Lower leg skin (tissue), 4 donors: ENCODE results near the gene KRT80. TPM values are rescaled to one million over a fixed set of nuclear protein-coding genes. Genes with fewer than 3 reads are reported as not detected.

Experiments
- DNase-seq, 2 donors: peaks; one replicate each; pipeline ENCODE4 v3.0.0-alpha.2; 2019; ENCODE audit warnings: low spot score in 2 of 2
- H3K4me3 ChIP-seq: fragments of 200-600 bp; sonication (generic); 2 replicates; pipeline ENCODE4 v1.5.1; 2017; ENCODE audit warnings: mild to moderate bottlenecking, low read depth; ENCODE audit not compliant: poor library complexity, severe bottlenecking
- CTCF ChIP-seq, 3 donors: fragments of 450-650 bp; IDR thresholded peaks; one replicate each; pipeline ENCODE4 v1.5.1; 2016; ENCODE audit warnings: antibody characterized with exemption in 3 of 3, mild to moderate bottlenecking in 3 of 3, moderate library complexity in 2 of 3
- POLR2A ChIP-seq, 2 donors: fragments of 450-650 bp; IDR thresholded peaks; one replicate each; pipeline ENCODE4 v1.6.1; 2016 to 2017; ENCODE audit warnings: antibody characterized with exemption in 2 of 2, mild to moderate bottlenecking in 1 of 2, moderate library complexity in 1 of 2
- WGBS, 2 donors: methylation state at CpG; one replicate each; pipeline ENCODE4 v1.1.5; 2018; 5-methylcytosine and 5-hydroxymethylcytosine counted together
- intact Hi-C: fragments of 100-400 bp; cut with DNase I; formaldehyde crosslinking; loops from one replicate; pipeline ENCODE4 v1.15.0; 2023; ENCODE audit warnings: low total_unique reads
- total RNA-seq, 4 donors: library from RNA; depleted of rRNA; stranded (reverse); fragments of >200 nt; gene quantifications; one replicate each; pipeline ENCODE4 v1.1.0, GENCODE V29; 2016

The KRT80 gene
- total RNA-seq, 4 donors from 2014 or later: 269 to 349 (median 275) TPM

GRCh38 chr12:52165096-52165855, 26.5 kb downstream of the KRT80 start:
- TF ChIP-seq CTCF (IDR thresholded peaks at IDR 0.05) (no peak), POLR2A (IDR thresholded peaks at IDR 0.05) (no peak)
- intact Hi-C loops: loop anchor here (5.0 kb wide), 1 partner anchor 112 kb away; no protein-coding TSS in a partner anchor
- H3K4me3 ChIP-seq: no peak overlapping the region
- DNase-seq: no peak
- WGBS, 2 donors: 79 to 81% methylated on average over 13 of the region's 13 CpGs

GRCh38 chr12:52164624-52165023, 27.2 kb downstream of the KRT80 start:
- 82% methylated on average over 13 of the region's 13 CpGs for WGBS, 2 donors
- TF ChIP-seq POLR2A (IDR thresholded peaks at IDR 0.05): no peak
- TF ChIP-seq CTCF (IDR thresholded peaks at IDR 0.05): no peak
- no peak for DNase-seq
- H3K4me3 ChIP-seq: no peak overlapping the region
- intact Hi-C loops: loop anchor here (5.0 kb wide), 1 partner anchor 113 kb away; no protein-coding TSS in a partner anchor

GRCh38 chr12:52162981-52163380, 28.8 kb downstream of the KRT80 start:
- WGBS, 2 donors: 84 to 90% methylated on average over 3 of the region's 3 CpGs
- TF ChIP-seq CTCF (IDR thresholded peaks at IDR 0.05) (no peak), POLR2A (IDR thresholded peaks at IDR 0.05) (no peak)
- no peak overlapping the region for H3K4me3 ChIP-seq
- intact Hi-C loops: no loop called here
- no peak for DNase-seq

- no peak overlapping the region for H3K4me3 ChIP-seq
- 94% methylated on average over 3 to 4 of the region's 4 CpGs for WGBS, 2 donors
- intact Hi-C loops: no loop called here
- TF ChIP-seq CTCF (IDR thresholded peaks at IDR 0.05): no peak
- no peak for DNase-seq
Measured at GRCh38 chr12:52160200-52160599, 31.6 kb downstream of the KRT80 start.

- intact Hi-C loops: loop anchor here (5.0 kb wide), 1 partner anchor 170 kb away; no protein-coding TSS in a partner anchor
- WGBS, 2 donors: 76% methylated on average over 5 of the region's 5 CpGs
- no peak for DNase-seq
- no peak overlapping the region for H3K4me3 ChIP-seq
- TF ChIP-seq CTCF (IDR thresholded peaks at IDR 0.05) (no peak), POLR2A (IDR thresholded peaks at IDR 0.05) (no peak)
Measured at GRCh38 chr12:52157566-52158150, 34.2 kb downstream of the KRT80 start.
